HG03571 (cell line): ENCODE data around the gene ETV5.

Experiments used
- ATAC-seq: cut with Tn5 transposase; IDR thresholded peaks from one replicate; pipeline ENCODE4 v1.9.1; 2021; ENCODE audit not compliant: unreplicated experiment

ETV5 gene

GRCh38 chr3:186124592-186124991, 15.7 kb upstream of the ETV5 start:
- ATAC-seq, result no peak

GRCh38 chr3:186123012-186123411, 14.1 kb upstream of the ETV5 start:
- no peak for ATAC-seq

- ATAC-seq, result no peak
Observed at GRCh38 chr3:186121968-186122367, 13.1 kb upstream of the ETV5 start.

- ATAC-seq, result no peak
Observed at GRCh38 chr3:186121278-186121677, 12.4 kb upstream of the ETV5 start.

- ATAC-seq, result no peak
Observed at GRCh38 chr3:186119499-186119898, 10.6 kb upstream of the ETV5 start.

GRCh38 chr3:186118692-186119091, 9.8 kb upstream of the ETV5 start:
- no peak for ATAC-seq

GRCh38 chr3:186117521-186118134, 8.7 kb upstream of the ETV5 start:
- no peak for ATAC-seq

- no peak for ATAC-seq
Observed at GRCh38 chr3:186115239-186115996, 6.5 kb upstream of the ETV5 start.

GRCh38 chr3:186110975-186111974, 2.4 kb upstream of the ETV5 start:
- no peak for ATAC-seq

GRCh38 chr3:186109897-186110803, 1.3 kb upstream of the ETV5 start:
- no peak for ATAC-seq

GRCh38 chr3:186108106-186108940, 566 bp downstream of the ETV5 start:
- ATAC-seq, result no peak

- ATAC-seq, result no peak
Observed at GRCh38 chr3:186107215-186108105, 1.4 kb downstream of the ETV5 start.

- no peak for ATAC-seq
Observed at GRCh38 chr3:186105543-186105942, 3.3 kb downstream of the ETV5 start.

GRCh38 chr3:186102687-186103086, 6.2 kb downstream of the ETV5 start:
- no peak for ATAC-seq

GRCh38 chr3:186100398-186100797, 8.5 kb downstream of the ETV5 start:
- ATAC-seq, result no peak

- ATAC-seq, result no peak
Observed at GRCh38 chr3:186099178-186099577, 9.7 kb downstream of the ETV5 start.

- ATAC-seq, result no peak
Observed at GRCh38 chr3:186098740-186099139, 10.1 kb downstream of the ETV5 start.

GRCh38 chr3:186097663-186098451, 11.0 kb downstream of the ETV5 start:
- no peak for ATAC-seq
